ENCODE results near the gene GNB2. TPM values are rescaled to one million over a fixed set of nuclear protein-coding genes. Genes with fewer than 3 reads are reported as not detected.
A peak's percentile ranks its signal among the peaks of the same experiment; 100 is the strongest.

GNB2 gene
- total RNA-seq, 1 experiment from 2014 or later: 174 TPM

- Histone ChIP-seq H2AFZ (ENCODE audit: low read length) (no peak overlapping the region), H2BK12ac (ENCODE audit: insufficient read length, low read depth, low read length) (no peak overlapping the region), H3K4me1 (ENCODE audit: insufficient read depth, low read length) (no peaks in the 10 kb centered on the region), H3K4me2 (ENCODE audit: insufficient read depth, insufficient read length, low read length) (peak overlapping the region; percentile 60), H2BK120ac (ENCODE audit: low read depth, low read length, poor library complexity, severe bottlenecking) (no peak overlapping the region), H3K79me1 (ENCODE audit: insufficient read depth, low read depth, low read length, poor library complexity, severe bottlenecking) (no peaks in the 10 kb centered on the region), H3K4ac (ENCODE audit: low read depth, low read length) (no peak overlapping the region), H3K79me2 (ENCODE audit: insufficient read depth, low read length) (no peaks in the 10 kb centered on the region), H3K23ac (ENCODE audit: insufficient read length, low read depth, low read length) (no peak overlapping the region), H2BK20ac (ENCODE audit: low read depth, low read length, poor library complexity, severe bottlenecking) (no peak overlapping the region), H3K27ac (ENCODE audit: insufficient read length, low read depth, low read length) (no peak overlapping the region), H3K18ac (ENCODE audit: insufficient read length, low read depth, low read length) (peak overlapping the region; percentile 46), H4K91ac (ENCODE audit: insufficient read length, low read depth, low read length) (no peak overlapping the region), H3K14ac (ENCODE audit: insufficient read depth, low read length) (0 out of 2 replicates have a peak overlapping the region, but pooled peaks have one; percentile 50), H3K27me3 (ENCODE audit: insufficient read depth, low read length) (peaks cover 3% of the 10 kb centered on the region; the same call in 1 of the 2 replicates), H2BK15ac (ENCODE audit: low read depth, low read length) (no peak overlapping the region), H3T11ph (ENCODE audit: low read length) (no peak overlapping the region), H4K8ac (replicated peaks; ENCODE audit: insufficient read length, low read depth, low read length) (no peak overlapping the region), H3K23me2 (ENCODE audit: insufficient read length, low read depth, low read length, poor library complexity, severe bottlenecking) (peaks cover 5% of the 10 kb centered on the region), H3K9me3 (ENCODE audit: control insufficient read depth, low read depth, low read length) (no peaks in the 10 kb centered on the region), H3K56ac (ENCODE audit: insufficient read length, low read depth, low read length) (no peak overlapping the region), H4K20me1 (ENCODE audit: control insufficient read depth, insufficient read depth, insufficient read length) (no peaks in the 10 kb centered on the region), H2AK5ac (ENCODE audit: insufficient read length, low read length) (no peak overlapping the region), H4K5ac (ENCODE audit: insufficient read length, low read depth, low read length) (no peak overlapping the region), H3K9ac (ENCODE audit: extremely low read depth, insufficient read length, low read length) (no peak overlapping the region), H2BK5ac (ENCODE audit: insufficient read length, low read length) (no peak overlapping the region)
- peaks cover 39% of the 10 kb centered on the region for H3K27me3 Mint-ChIP-seq (ENCODE audit: low read depth)
- WGBS (ENCODE audit: extremely low coverage, insufficient read length, low lambda C conversion rate): no CpG with 5 or more reads among the region's 37 CpGs
- no peak overlapping the region for H3K27ac Mint-ChIP-seq
- H3K4me3 Mint-ChIP-seq: peak overlapping the region; percentile 41 to 78
- TF ChIP-seq, protein P1, sequence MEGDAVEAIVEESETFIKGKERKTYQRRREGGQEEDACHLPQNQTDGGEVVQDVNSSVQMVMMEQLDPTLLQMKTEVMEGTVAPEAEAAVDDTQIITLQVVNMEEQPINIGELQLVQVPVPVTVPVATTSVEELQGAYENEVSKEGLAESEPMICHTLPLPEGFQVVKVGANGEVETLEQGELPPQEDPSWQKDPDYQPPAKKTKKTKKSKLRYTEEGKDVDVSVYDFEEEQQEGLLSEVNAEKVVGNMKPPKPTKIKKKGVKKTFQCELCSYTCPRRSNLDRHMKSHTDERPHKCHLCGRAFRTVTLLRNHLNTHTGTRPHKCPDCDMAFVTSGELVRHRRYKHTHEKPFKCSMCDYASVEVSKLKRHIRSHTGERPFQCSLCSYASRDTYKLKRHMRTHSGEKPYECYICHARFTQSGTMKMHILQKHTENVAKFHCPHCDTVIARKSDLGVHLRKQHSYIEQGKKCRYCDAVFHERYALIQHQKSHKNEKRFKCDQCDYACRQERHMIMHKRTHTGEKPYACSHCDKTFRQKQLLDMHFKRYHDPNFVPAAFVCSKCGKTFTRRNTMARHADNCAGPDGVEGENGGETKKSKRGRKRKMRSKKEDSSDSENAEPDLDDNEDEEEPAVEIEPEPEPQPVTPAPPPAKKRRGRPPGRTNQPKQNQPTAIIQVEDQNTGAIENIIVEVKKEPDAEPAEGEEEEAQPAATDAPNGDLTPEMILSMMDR (conservative IDR thresholded peaks at IDR 0.05): no peak
- H3K9me3 Mint-ChIP-seq: no peaks in the 10 kb centered on the region
- peaks cover 0 to 4% (median 0%) of the 10 kb centered on the region in 3 experiments; a peak in 1 of 7 replicates for H3K36me3 Mint-ChIP-seq (ENCODE audit: insufficient read depth in 1 of 3, low read depth in 3 of 3)
- peak; percentile 94 for DNase-seq
- H3K4me1 Mint-ChIP-seq: peaks cover 9 to 17% of the 10 kb centered on the region in 2 experiments
These were observed 46.9 kb upstream of the GNB2 start for GRCh38 chr7:100626530-100627237.
